Stimulated activated CD4-positive, alpha-beta T cell treated with anti-CD3 and anti-CD28 coated beads, TNF-alpha, amount 100 ng/mL, for 24 hours (primary cell): ENCODE measurements around the gene SKOR2.

Experiments
- DNase-seq, 3 experiments: peaks; one replicate each; pipeline ENCODE4 v3.0.0-alpha.2; 2020; ENCODE audit warnings: low read depth in 3 of 3

SKOR2 gene, protein sequence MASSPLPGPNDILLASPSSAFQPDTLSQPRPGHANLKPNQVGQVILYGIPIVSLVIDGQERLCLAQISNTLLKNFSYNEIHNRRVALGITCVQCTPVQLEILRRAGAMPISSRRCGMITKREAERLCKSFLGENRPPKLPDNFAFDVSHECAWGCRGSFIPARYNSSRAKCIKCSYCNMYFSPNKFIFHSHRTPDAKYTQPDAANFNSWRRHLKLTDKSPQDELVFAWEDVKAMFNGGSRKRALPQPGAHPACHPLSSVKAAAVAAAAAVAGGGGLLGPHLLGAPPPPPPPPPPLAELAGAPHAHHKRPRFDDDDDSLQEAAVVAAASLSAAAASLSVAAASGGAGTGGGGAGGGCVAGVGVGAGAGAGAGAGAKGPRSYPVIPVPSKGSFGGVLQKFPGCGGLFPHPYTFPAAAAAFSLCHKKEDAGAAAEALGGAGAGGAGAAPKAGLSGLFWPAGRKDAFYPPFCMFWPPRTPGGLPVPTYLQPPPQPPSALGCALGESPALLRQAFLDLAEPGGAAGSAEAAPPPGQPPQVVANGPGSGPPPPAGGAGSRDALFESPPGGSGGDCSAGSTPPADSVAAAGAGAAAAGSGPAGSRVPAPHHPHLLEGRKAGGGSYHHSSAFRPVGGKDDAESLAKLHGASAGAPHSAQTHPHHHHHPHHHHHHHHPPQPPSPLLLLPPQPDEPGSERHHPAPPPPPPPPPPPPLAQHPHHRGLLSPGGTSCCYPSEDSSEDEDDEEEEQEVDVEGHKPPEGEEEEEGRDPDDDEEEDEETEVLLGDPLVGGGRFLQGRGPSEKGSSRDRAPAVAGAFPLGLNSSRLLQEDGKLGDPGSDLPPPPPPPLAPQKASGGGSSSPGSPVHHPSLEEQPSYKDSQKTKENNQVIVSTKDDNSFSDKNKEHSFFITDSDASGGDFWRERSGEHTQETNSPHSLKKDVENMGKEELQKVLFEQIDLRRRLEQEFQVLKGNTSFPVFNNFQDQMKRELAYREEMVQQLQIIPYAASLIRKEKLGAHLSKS

DNA sequence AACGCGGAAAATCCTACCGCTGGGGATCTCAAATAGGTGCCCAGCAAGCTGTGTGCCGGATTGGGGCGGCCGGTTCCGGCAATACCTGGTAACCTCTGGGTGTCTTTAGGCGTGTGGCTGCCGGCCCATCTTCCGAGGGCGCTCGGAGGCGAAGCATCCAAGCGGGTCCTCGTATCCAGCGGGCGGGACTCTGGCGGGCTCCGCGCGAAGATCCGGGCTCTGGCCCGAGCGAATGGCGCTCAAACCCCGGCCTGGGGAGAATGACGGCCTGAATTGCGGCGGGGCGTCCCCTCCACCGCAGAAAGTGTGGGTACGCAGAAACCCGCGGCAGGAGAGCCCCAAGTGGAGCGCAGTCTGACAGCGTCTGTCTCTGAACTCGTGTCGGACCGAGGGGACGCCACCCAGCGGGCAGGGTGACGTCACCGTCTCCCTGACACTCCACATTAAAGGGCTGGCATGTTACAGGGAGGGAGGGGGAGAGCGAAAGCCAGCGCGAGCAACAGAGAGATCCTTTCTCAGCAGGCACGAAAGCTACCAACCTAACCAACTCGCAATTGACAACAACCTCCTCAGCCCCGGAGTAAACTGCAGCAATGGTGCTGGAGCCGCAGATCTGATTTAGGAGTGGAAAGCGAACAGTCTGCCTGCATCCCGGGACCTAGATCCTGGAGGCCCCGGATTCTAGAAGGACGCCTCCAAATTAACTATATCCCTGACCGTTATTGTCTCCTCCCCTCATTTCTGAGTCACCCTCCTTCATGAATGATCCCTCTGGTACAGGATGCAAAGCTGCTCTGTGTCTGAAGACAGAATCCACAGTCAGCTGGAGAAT is at the start of gene SKOR2:
SKOR2 (minus strand) TSS at position 372 of the 832 bp plus-strand sequence. CDS start 2,477 bp downstream, outside the sequence.
- DNase-seq, result peak in 1 of 3 experiments; percentile 31

DNA sequence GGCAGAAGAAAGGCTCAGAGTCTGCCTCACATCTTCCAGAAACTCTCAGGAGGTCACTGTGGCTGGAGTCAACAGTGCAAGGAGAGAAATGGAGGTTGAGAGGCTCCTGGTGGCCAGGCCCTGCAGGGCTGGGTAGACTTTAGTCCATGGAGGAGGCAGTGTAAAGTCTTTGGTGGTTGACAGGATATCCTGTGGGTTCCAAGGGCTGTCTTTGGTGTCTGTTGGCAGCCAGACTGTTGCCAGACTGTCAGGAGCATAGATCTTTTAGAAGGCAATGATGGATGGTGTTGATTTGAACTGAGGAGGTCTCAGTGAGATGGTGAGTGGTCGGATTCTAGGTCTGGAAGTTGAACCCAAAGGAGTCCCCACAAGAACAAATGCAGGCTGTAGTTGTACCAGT is 45.0 kb upstream of the SKOR2 start:
- no peak for DNase-seq

DNA sequence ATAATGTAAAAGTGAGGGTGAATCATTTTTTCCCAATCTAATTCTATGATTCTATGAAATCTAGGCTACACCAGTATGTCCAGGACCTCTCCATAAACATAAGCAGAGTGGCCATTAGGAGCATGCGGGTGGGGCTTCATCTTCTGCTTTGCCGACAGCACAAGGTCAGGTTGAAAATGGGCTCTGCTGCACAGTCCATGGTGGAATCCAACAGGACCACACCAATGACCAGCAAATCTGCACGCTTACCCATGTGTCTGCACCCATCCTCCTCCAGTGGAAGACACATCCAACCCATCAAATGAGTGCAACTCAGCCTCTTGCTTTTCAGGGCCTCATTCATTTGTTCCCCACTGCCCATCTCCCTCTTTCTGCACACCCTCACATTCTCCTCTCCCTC is 43.3 kb upstream of the SKOR2 start:
- no peak for DNase-seq

DNA sequence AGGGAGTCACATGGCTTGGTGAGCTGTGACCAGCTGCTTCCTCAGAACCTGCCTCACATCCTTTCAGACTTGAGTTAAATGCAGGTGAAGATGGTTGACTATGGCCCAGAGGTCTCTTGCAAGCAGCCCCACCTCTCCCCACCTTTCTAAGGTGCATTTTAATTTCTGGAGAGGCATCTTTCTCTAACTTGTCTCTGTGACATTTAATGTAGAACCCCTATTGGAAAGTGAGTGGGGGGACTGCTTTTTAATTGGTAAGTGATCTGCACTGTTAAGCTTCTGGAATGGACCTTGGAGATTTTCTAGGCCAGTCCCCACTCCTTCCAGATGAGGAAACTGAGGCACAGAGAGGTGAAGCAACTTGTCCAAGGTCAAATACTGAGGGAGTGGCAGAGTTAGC is 37.3 kb upstream of the SKOR2 start:
- DNase-seq, result no peak

DNA sequence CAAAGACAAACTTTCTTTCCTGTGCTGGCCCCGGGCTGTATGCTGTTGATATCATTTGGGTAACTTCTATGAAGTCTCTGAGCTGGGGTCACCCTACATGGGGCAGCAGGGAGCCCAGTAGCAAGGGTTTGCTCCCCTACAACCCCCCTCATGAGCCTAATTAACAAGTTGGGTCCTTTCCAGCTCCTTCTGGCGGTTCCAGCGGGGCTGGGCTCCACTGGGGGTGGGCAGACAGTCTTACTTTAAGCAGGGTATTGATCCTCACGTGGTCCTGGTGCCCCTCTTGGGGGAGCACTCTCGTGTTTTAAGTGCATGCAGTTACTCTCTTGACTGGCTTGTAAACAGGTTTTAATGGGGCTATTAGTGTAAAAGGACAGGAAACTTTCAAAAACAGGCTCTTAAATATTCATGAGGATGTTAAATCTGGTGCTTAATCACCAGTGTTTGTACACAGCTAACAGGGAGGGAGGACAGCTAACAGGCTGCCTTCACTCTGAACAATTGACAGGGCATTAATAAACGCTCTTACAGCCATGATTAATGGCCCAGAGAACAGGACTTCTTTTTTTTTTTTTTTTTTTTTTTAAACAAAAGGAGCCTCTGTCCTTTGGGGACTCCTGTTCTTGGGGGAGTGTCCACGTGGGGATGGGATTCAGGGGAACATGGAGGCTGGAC is 36.6 kb upstream of the SKOR2 start:
- DNase-seq, result no peak

DNA sequence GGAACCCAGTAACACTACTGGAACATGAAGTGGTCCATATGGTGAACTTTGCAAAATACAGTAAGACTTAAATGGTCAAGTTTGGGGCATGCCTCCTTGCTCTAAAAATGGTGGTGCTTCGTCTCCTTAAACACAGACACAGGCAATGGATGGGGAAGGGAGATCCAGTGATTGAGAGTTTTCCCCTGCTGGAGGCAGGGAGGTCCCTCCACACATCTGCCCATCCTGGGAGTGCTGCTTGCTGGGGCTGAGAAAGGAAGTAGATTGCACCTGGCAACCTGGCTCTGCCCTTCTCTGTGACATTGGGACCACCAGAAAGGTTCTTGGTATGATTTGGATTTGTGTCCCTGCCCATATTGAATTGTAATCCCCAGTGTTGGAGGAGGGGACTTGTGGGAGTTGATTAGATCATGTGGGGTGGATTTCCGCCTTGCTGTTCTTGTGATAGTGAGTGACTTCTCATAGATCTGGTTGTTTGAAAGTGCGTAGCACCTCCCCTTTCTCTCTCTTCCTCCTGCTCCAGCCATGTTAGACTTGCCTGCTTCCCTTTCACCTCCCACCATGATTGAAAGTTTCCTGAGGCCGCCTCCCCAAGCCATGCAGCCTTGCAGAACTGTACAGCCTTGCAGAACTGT is 35.4 kb upstream of the SKOR2 start:
- no peak for DNase-seq

DNA sequence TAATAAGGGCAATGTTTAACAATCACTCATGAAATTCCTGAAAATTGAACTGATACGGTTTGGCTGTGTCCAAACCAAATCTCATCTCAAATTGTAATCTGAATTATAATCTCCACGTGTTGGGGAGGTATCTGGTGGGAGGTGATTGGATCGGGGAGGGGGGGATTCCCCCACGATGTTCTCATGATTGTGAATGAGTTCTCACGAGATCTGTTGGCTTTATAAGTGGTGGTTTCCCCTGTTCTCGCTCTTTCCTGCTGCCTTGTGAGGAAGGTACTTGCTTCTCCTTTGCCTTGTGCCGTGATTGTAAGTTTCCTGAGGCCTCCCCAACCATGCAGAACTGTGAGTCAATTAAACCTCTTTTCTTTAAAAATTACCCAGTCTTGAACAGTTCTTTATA is 34.0 kb upstream of the SKOR2 start:
- no peak for DNase-seq

DNA sequence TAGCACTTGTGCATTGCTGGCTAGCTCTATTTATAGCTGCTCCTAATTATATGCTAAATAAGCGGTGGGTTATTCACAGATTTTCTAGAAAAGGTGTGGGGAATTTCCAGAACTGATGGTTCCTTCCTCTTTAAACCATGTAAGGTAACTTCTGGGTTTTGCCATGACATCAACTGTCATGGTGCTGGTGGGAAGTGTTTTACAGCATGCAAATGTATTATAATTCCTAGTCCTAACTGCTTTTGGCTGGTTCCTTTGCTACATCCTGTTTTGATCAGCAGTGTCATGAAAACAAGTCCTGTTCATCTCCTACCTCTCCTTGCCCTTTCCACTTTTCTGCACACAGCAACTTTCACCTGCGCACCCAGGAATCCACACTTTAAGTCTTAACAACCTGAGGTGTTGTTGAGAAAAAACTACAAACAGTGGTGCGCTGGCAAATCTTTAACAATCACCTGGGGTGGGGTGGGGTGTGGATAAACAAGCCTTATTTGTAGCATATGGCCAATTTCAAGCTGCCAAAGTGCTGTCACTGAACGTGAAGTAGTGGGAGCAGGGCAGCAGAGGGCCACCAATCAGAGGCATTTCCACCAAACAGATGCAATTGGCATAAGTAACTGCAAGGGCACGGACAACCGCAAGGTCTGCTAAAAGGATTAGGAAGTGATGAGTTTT is 33.4 kb upstream of the SKOR2 start:
- DNase-seq, result no peak

DNA sequence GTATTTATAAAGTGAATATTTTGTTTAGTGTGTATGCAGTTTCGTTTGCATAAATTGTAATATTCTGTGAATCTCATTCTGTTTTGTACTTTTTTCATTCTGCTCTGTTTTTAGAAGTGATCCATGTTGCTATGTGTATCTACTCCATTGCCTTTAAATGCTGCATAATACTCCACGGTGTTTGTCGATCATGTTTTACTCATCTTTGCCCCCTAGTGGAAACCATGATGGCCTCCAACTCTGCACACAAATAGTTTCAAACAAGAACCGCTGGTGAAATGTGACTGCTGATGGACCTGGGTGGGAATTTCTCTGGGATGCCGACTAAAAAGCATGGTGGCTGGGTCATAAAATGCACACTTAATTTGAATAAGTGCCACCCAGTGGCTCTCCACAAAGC is 32.0 kb upstream of the SKOR2 start:
- DNase-seq, result no peak

DNA sequence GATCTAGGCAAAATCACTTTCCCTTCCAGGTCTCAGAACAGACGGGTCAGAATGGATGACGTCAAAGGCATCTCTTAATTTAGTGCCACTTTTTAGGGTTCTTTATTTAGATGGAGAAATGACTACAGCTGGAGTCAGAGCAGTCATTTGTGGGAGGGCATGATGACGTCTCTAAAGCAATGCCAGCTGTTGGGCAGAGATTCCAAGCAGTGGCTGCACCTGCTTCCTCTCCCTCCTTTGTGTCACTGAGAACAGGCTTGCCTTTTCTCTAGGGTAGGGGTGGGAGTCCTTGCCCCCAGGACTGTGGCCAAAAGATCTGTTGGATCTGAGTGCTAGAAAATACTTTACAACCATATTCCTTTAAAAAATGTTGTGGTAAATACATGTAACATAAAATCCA is 28.7 kb upstream of the SKOR2 start:
- DNase-seq, result no peak

DNA sequence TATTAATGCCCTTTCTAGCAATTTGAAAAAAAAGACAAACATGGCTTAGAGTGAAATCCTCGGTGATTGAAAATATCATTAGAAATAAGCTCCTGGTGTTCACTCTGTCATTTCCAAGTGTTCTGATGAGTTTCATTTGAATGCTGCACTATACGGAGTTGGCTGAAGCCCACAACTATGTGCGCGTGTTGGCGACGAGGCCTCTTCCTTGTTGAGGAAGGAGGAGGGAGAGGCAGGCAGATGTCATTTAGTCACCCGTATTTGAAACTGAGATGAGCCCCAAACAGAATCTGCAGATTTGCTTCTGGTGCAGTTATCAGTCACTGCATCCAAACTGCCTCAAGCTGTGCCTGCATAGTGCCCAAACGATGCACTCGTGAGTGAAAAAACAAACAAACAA is 23.5 kb upstream of the SKOR2 start:
- no peak for DNase-seq

DNA sequence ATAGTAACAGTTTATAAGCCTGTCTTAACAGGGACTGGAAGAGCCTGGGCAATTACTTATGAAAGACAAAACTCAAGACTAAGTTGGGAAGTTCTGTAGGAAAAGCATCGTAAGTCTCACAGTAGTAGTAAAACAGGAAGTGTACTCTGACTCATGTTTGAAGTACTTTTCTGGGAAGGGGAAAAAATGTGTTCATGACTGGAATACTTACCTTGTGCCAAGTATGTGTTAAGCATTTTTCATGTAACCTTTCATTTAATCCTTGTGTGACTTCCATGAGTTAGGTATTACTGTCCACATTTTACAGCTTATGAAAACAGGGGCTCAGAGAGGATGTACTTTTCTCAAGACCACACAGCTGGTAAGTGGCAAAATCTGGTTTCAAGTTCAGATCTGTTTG is 13.7 kb upstream of the SKOR2 start:
- DNase-seq, result no peak

DNA sequence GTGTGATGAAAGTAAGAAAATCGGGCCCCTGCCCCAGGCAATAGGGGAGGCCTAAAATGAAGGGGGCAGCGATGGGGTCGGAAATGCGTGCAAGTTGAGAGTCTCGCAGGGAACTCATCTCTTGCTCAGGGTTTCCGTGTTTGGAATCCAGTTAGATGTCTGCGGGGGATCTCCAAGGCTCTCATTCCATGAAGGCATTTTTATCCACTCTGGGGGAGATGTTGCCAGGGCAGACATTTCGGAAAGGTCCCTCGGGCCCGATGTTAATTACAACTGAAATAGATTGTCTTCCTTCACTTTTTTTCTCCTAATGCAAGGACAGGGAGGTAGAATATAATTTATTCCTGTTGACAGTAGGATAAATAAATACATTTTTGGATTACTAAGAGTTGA is 12.8 kb upstream of the SKOR2 start:
- DNase-seq, result no peak

DNA sequence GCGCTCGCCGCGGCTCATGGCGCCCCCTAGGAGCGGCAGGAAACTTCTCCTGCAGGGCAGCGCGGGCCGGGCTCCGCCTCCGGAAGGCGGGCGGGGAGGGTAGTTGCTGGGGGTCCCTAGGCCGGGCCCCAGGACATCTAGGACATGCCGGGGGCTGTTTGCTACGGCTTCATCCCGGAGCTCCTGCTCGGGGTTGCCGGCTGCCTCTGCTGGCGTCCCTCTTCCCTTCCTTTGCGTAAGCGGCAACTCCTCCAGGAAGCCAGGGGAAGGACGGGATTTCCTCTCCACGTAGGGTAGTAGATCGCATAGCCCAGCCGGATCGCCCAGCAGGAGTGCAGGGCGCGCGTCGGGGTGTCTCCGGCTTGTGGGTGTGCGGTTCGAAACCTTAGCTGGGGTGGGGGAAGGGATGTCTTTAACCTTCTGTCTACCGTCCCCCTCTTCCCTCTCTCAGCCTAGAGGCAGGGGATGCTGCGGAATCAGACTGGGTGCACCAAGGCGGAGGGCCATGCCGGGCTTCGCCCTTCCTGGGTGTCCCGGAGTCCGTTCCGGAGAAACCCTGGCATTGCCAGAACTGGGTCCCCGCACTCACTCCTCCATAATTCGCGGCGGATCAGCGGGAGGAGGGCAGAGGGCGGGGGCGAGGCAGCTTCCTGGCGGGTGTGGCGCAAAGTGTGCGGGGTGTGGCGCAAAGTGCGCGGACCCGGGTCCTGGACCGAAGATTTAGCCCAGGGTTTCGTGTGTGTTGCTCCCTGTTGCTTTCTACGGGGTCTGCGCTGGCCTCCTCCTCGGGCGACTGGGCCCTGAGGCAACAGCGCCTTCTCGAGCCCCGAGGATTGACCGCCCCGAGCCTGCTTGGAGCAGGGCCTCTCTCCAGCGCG is 12.2 kb upstream of the SKOR2 start:
- DNase-seq, result no peak

DNA sequence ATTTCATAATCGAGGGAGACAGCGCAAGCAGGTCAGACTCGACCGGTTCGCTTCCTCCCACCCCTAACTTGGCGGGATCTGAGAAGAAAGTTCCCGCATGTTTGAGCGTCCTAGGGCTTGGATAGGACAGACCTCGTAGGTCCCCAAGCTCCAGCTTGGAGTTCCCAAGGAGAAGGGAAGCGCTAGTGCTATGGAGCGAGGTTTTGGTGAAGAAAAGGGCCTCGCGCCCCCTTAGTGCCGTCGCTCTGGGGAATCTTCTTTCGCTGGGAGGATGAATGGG is 11.6 kb upstream of the SKOR2 start:
- DNase-seq, result no peak

DNA sequence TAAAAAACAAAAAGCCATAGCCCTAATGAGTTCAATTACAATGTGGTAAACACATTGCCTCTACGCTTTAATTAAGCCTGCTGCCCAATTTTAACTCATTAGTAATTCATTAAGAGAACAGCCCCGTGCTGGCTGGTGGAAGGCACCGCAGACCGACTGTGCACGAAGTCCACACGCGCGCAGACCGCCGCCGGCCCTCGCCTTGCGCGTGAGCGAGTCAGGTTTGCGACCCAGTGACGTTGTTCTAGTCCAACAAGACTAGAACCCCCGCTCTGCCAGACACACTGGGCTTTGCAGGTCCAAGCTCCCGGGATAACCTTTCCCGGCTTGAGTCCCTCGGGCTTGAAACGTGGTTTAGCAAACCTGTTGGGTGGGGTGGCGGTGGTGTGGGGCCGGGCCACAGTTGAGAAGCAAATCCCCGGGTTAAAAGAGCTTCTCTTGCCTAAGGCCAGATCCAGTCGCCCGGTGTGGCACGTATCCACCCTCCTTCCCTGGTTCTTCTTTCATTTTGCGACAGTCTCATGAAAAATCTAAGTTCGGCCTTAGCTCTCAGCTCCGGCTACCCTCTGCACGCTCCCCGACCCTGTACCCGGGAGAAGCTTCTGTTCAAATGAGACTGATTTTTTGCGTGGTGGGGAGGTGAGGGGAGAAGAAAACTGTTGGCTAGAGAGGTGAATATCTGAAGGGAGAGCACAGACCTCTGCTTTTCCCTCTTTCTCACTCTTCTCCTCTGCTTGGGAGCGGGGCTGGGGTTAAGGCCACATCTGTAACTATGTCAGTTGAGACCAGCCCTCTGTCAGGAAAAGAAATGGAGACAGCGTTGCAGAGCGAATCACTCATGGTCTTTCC is 11.1 kb upstream of the SKOR2 start:
- DNase-seq, result no peak

DNA sequence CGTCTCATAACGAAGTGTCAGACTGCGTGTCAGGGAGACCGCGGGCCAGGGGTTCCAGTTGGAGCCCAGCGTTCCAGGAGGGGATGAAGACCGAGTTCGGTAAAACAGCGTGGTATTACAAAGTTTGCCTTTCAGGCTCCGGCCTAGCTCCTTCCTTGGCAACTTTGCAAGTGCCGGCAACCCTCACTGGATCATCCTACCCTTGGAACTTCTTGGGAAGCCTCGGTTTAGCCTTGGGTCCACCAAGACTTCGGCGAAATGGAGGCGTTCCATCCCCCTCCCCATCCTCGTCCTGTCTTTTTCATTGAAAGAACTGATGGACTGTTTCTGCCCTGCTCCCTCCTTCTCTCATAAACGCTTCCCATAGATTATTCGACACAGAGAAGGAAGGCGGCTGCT is 10.4 kb upstream of the SKOR2 start:
- DNase-seq, result no peak

DNA sequence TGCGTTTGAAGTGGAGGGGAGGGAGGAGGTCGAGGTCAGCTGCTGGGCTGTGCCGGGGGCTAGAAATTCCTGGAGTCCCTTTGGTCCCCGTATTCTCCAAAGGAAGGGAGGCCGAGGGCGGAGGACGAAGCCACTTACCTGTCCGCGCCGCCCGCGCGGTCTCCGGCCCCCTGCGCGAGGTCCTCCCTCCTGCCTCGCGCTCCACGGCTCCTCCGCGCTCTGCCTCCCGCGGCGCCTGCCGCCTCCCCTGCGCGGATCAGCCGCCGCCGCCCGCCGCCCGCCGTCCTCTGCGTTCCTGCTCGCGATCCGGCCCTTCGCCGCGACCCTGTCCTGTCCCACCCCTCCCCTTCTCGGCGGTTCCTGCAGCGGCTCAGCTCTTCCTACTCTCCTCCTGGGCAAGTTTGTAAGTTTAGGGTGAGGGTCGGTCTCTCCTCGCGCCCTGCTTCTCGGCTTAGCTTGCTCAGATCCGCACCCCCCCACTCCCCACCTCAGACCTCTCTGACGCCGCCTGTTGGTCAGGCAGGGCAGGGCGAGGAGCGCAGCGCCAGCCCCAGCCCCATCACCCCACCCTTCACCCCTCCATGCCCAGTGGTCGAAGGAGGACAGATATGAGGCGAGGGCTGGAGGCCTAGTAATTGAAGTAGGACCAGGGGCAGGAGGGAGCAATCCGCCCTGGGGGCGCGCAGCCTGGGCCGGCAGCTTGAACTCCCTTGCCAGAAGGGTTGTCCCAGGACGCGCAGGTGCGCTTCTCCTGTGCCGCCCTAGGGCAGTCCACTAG is 9.7 kb upstream of the SKOR2 start:
- DNase-seq, result no peak
